ENCODE data around the gene SP100. TPM values are rescaled to one million over a fixed set of nuclear protein-coding genes. Genes with fewer than 3 reads are reported as not detected.
"Not testable (repeated sequence)": the region's sequence is repeated elsewhere in the genome, so short reads cannot be mapped to it uniquely, and the experiment has no call there.

The SP100 gene
- total RNA-seq, result 10 to 100 TPM; 68.3 to 69.0 TPM

GRCh38 chr2:230416061-230416721 is at the start of gene SP100:
SP100 (plus strand) TSS chr2:230416201; CDS start chr2:230416297, 96 bp downstream.
- ChIA-PET CTCF (interaction anchor here (0.9 to 1.9 kb wide), 3 partner anchors 31 to 196 kb away, joined by 3 to 4 read pairs (median 3); no protein-coding TSS in a partner anchor), POLR2A (no interaction called here)

- POLR2A ChIA-PET, result no interaction called here
- CTCF ChIA-PET, result interaction anchor here (0.6 kb wide), 1 partner anchor 593 kb away, joined by 3 read pairs; no protein-coding TSS in a partner anchor
These were observed 33.9 kb upstream of the SP100 start for GRCh38 chr2:230382108-230382507.

- ChIA-PET POLR2A (no interaction called here), CTCF (no interaction called here)
These were observed 32.5 kb upstream of the SP100 start for GRCh38 chr2:230383453-230383852.

- ChIA-PET CTCF (no interaction called here), POLR2A (no interaction called here)
These were observed 31.0 kb upstream of the SP100 start for GRCh38 chr2:230384986-230385385.

GRCh38 chr2:230394301-230394700 is 21.7 kb upstream of the SP100 start:
- CTCF ChIA-PET, result no interaction called here
- POLR2A ChIA-PET, result no interaction called here

GRCh38 chr2:230398698-230399097 is 17.3 kb upstream of the SP100 start:
- POLR2A ChIA-PET, CTCF ChIA-PET: not testable (repeated sequence)

GRCh38 chr2:230400041-230400440 is 16.0 kb upstream of the SP100 start:
- ChIA-PET POLR2A (no interaction called here), CTCF (no interaction called here)

GRCh38 chr2:230400454-230400853 is 15.5 kb upstream of the SP100 start:
- ChIA-PET POLR2A (no interaction called here), CTCF (no interaction called here)

GRCh38 chr2:230401026-230401425 is 15.0 kb upstream of the SP100 start:
- POLR2A ChIA-PET, CTCF ChIA-PET: not testable (repeated sequence)

- ChIA-PET CTCF (no interaction called here), POLR2A (interaction anchor here (0.6 kb wide), 1 partner anchor 9 kb away, joined by 3 read pairs; no protein-coding TSS in a partner anchor)
These were observed 12.3 kb upstream of the SP100 start for GRCh38 chr2:230403746-230404145.

GRCh38 chr2:230405824-230406223 is 10.2 kb upstream of the SP100 start:
- CTCF ChIA-PET, result no interaction called here
- POLR2A ChIA-PET, result no interaction called here

- POLR2A ChIA-PET, result no interaction called here
- CTCF ChIA-PET, result no interaction called here
These were observed 7.7 kb upstream of the SP100 start for GRCh38 chr2:230408244-230408842.

GRCh38 chr2:230409316-230409715 is 6.7 kb upstream of the SP100 start:
- POLR2A ChIA-PET, result not testable (repeated sequence)
- CTCF ChIA-PET, result interaction anchor here (0.6 kb wide), 1 partner anchor 178 kb away, joined by 3 read pairs; no protein-coding TSS in a partner anchor

GRCh38 chr2:230410263-230410662 is 5.7 kb upstream of the SP100 start:
- CTCF ChIA-PET, result no interaction called here
- POLR2A ChIA-PET, result no interaction called here

- ChIA-PET POLR2A (no interaction called here), CTCF (interaction anchor here (0.6 to 1.0 kb wide), 2 partner anchors 15 to 386 kb away, joined by 3 read pairs; no protein-coding TSS in a partner anchor)
These were observed 5.0 kb upstream of the SP100 start for GRCh38 chr2:230410861-230411569.

GRCh38 chr2:230411570-230412370 is 4.2 kb upstream of the SP100 start:
- ChIA-PET POLR2A (interaction anchor here (0.5 kb wide), 1 partner anchor 463 kb away, joined by 4 read pairs; no protein-coding TSS in a partner anchor), CTCF (interaction anchor here (0.6 to 1.0 kb wide), 2 partner anchors 14 to 385 kb away, joined by 3 read pairs; no protein-coding TSS in a partner anchor)

GRCh38 chr2:230412371-230412711 is 3.7 kb upstream of the SP100 start:
- ChIA-PET CTCF (no interaction called here), POLR2A (no interaction called here)

- ChIA-PET POLR2A (no interaction called here), CTCF (no interaction called here)
These were observed 3.2 kb upstream of the SP100 start for GRCh38 chr2:230412846-230413245.

- ChIA-PET POLR2A (no interaction called here), CTCF (no interaction called here)
These were observed 2.5 kb upstream of the SP100 start for GRCh38 chr2:230413479-230413878.

GRCh38 chr2:230414302-230414701 is 1.7 kb upstream of the SP100 start:
- ChIA-PET POLR2A (no interaction called here), CTCF (interaction anchor here (0.6 kb wide), 1 partner anchor 393 kb away, joined by 3 read pairs; no protein-coding TSS in a partner anchor)

All from activated CD8-positive, alpha-beta memory T cell treated with anti-CD3 and anti-CD28 coated beads for 36 hours (primary cell).